ENCODE measurements around the gene CFAP97. TPM values are rescaled to one million over a fixed set of nuclear protein-coding genes. Genes with fewer than 3 reads are reported as not detected.

Gene CFAP97
- total and polyA plus RNA-seq, 9 of the 15 experiments (the other 6 are each of a cell fraction or from before 2014, with no cell fraction given) = 17.3 to 57.8 (median 44.4) TPM

DNA sequence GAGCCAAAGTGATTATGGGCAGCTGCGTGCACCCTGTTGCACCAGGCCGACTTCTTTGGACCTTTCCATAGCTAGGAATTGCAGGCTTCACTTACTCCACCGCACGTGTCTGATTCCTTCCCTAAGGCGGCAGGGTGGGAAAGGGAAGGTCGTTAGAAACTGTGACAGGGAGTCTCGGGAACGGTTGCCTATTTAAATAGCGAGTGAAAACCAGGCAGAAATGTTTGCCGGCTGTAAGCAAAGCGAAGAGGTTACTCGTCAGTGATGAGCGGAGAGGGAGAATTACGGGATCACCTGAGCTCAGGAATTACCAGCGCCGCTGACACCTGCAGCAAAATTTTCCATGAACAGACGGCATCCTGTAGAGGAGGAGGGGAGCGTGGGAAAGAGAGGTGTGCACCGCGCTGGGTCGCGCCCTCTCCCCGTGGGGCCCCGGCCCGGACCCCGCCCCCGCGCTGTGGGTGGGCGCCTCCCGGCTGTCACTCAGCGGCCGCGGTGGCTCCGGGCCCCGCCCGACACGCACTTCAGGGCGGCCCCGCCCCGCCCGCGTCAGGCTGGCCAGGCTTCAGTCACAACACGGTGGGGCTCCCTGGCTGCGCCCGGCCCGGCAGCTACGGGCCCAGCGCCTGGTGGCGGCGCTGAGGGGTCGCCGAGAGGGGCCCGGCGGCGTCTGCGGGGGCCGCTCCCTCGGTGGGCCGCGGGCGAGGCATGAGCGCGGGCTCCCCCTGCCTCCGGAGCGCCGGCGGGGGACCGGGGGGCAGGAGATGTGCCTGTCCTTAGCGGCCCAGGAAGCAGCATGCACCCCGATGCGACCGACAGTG lies 5.4 kb upstream of the CFAP97 start, which contains the start of gene SNX25 (continued):
- TF ChIP-seq BRD9 (IDR thresholded peaks at IDR 0.05; ENCODE audit: low read depth, partially characterized antibody) = no peak
- TF ChIP-seq GATAD2B (IDR thresholded peaks at IDR 0.05; ENCODE audit: borderline replicate concordance) = peak; percentile 83
- 0 out of 2 replicates have a peak, but pooled peaks have one; percentile 52 for TF ChIP-seq ZNF431 (CRISPR knock-in tag; IDR thresholded peaks at IDR 0.05)
- peak; percentile 63 for TF ChIP-seq CREM (IDR thresholded peaks at IDR 0.05; ENCODE audit: low read depth)
- TF ChIP-seq HNRNPLL (IDR thresholded peaks at IDR 0.05; ENCODE audit: low read depth, low read length, poor library complexity, severe bottlenecking) = no peak
- TF ChIP-seq, protein P1, sequence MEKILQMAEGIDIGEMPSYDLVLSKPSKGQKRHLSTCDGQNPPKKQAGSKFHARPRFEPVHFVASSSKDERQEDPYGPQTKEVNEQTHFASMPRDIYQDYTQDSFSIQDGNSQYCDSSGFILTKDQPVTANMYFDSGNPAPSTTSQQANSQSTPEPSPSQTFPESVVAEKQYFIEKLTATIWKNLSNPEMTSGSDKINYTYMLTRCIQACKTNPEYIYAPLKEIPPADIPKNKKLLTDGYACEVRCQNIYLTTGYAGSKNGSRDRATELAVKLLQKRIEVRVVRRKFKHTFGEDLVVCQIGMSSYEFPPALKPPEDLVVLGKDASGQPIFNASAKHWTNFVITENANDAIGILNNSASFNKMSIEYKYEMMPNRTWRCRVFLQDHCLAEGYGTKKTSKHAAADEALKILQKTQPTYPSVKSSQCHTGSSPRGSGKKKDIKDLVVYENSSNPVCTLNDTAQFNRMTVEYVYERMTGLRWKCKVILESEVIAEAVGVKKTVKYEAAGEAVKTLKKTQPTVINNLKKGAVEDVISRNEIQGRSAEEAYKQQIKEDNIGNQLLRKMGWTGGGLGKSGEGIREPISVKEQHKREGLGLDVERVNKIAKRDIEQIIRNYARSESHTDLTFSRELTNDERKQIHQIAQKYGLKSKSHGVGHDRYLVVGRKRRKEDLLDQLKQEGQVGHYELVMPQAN (IDR thresholded peaks at IDR 0.05; ENCODE audit: borderline replicate concordance) = peak; percentile 60; the same call in 1 of the 2 replicates
- TF ChIP-seq, protein P2, sequence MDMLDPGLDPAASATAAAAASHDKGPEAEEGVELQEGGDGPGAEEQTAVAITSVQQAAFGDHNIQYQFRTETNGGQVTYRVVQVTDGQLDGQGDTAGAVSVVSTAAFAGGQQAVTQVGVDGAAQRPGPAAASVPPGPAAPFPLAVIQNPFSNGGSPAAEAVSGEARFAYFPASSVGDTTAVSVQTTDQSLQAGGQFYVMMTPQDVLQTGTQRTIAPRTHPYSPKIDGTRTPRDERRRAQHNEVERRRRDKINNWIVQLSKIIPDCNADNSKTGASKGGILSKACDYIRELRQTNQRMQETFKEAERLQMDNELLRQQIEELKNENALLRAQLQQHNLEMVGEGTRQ (CRISPR knock-in tag; IDR thresholded peaks at IDR 0.05) = no peak
- TF ChIP-seq TFAM (CRISPR knock-in tag; conservative IDR thresholded peaks at IDR 0.05) = no peak
- TF ChIP-seq, protein P3, sequence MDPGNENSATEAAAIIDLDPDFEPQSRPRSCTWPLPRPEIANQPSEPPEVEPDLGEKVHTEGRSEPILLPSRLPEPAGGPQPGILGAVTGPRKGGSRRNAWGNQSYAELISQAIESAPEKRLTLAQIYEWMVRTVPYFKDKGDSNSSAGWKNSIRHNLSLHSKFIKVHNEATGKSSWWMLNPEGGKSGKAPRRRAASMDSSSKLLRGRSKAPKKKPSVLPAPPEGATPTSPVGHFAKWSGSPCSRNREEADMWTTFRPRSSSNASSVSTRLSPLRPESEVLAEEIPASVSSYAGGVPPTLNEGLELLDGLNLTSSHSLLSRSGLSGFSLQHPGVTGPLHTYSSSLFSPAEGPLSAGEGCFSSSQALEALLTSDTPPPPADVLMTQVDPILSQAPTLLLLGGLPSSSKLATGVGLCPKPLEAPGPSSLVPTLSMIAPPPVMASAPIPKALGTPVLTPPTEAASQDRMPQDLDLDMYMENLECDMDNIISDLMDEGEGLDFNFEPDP (CRISPR knock-in tag; IDR thresholded peaks at IDR 0.05) = no peak
- no peak for TF ChIP-seq SAFB (IDR thresholded peaks at IDR 0.05; ENCODE audit: borderline replicate concordance, low read depth, low read length)
- no peak for TF ChIP-seq MTF1 (CRISPR knock-in tag; IDR thresholded peaks at IDR 0.05; ENCODE audit: borderline replicate concordance)
- TF ChIP-seq TARDBP (IDR thresholded peaks at IDR 0.05) = 0 out of 2 replicates have a peak, but pooled peaks have one; percentile 24
- peak; percentile 63 for TF ChIP-seq HMGN3 (IDR thresholded peaks at IDR 0.05; ENCODE audit: borderline replicate concordance, extremely low read depth, insufficient read length, low read depth, low read length)
- no peak for TF ChIP-seq XRCC5 (IDR thresholded peaks at IDR 0.05; ENCODE audit: low read depth, low read length)
- TF ChIP-seq, protein P4, sequence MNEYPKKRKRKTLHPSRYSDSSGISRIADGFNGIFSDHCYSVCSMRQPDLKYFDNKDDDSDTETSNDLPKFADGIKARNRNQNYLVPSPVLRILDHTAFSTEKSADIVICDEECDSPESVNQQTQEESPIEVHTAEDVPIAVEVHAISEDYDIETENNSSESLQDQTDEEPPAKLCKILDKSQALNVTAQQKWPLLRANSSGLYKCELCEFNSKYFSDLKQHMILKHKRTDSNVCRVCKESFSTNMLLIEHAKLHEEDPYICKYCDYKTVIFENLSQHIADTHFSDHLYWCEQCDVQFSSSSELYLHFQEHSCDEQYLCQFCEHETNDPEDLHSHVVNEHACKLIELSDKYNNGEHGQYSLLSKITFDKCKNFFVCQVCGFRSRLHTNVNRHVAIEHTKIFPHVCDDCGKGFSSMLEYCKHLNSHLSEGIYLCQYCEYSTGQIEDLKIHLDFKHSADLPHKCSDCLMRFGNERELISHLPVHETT (CRISPR knock-in tag; conservative IDR thresholded peaks at IDR 0.05 in 1 of 2, IDR thresholded peaks at IDR 0.05 in 1 of 2) = no peak
- TF ChIP-seq ILF3 (IDR thresholded peaks at IDR 0.05; ENCODE audit: borderline replicate concordance) = 0 out of 2 replicates have a peak, but pooled peaks have one; percentile 69
- TF ChIP-seq, protein P5, sequence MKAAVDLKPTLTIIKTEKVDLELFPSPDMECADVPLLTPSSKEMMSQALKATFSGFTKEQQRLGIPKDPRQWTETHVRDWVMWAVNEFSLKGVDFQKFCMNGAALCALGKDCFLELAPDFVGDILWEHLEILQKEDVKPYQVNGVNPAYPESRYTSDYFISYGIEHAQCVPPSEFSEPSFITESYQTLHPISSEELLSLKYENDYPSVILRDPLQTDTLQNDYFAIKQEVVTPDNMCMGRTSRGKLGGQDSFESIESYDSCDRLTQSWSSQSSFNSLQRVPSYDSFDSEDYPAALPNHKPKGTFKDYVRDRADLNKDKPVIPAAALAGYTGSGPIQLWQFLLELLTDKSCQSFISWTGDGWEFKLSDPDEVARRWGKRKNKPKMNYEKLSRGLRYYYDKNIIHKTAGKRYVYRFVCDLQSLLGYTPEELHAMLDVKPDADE (conservative IDR thresholded peaks at IDR 0.05; ENCODE audit: control insufficient read depth, low read depth, low read length) = 0 out of 2 replicates have a peak, but pooled peaks have one; percentile 29
- peak; percentile 41; the same call in 1 of the 2 replicates for TF ChIP-seq ESRRA (IDR thresholded peaks at IDR 0.05; ENCODE audit: borderline replicate concordance, low read depth)
- no peak for TF ChIP-seq ETV1 (tag; conservative IDR thresholded peaks at IDR 0.05; ENCODE audit: low read depth)
